ENCODE data around the gene ECHS1. TPM values are rescaled to one million over a fixed set of nuclear protein-coding genes. Genes with fewer than 3 reads are reported as not detected.

Gene ECHS1
- total and polyA plus RNA-seq, 9 donors, result 27.2 to 102 (median 68.9) TPM

GRCh38 chr10:133394064-133394663 is 21.0 kb upstream of the ECHS1 start, which contains the start of gene MTG1:
TSS of gene MTG1 (plus strand) at chr10:133394157. CDS start at chr10:133394221, 64 bp downstream.
- Histone ChIP-seq H3K27me3 (no peaks in the 10 kb centered on the region), H3K9me3 (no peaks in the 10 kb centered on the region), H3K36me3 (no peaks in the 10 kb centered on the region), H3K4me1 (ENCODE audit: insufficient read depth) (peaks cover 4% of the 10 kb centered on the region), H3K27ac (peak within 1 kb of the TSS in 1 of 2 donors; percentile 65), H3K4me3 (peak within 1 kb of the TSS; percentile 59)
- peak; percentile 93 to 98 (median 97) for DNase-seq
- TF ChIP-seq EP300 (IDR thresholded peaks at IDR 0.05) (no peak), POLR2A (IDR thresholded peaks at IDR 0.05) (peak; percentile 62)
- TF ChIP-seq, protein P1, sequence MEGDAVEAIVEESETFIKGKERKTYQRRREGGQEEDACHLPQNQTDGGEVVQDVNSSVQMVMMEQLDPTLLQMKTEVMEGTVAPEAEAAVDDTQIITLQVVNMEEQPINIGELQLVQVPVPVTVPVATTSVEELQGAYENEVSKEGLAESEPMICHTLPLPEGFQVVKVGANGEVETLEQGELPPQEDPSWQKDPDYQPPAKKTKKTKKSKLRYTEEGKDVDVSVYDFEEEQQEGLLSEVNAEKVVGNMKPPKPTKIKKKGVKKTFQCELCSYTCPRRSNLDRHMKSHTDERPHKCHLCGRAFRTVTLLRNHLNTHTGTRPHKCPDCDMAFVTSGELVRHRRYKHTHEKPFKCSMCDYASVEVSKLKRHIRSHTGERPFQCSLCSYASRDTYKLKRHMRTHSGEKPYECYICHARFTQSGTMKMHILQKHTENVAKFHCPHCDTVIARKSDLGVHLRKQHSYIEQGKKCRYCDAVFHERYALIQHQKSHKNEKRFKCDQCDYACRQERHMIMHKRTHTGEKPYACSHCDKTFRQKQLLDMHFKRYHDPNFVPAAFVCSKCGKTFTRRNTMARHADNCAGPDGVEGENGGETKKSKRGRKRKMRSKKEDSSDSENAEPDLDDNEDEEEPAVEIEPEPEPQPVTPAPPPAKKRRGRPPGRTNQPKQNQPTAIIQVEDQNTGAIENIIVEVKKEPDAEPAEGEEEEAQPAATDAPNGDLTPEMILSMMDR (IDR thresholded peaks at IDR 0.05), result peak in 2 of 3 donors; percentile 29 to 42
- 0% methylated on average over 43 to 69 of the region's 69 CpGs for WGBS, 3 donors
- intact Hi-C loops (cut with DNase I), result no loop called here

DNA sequence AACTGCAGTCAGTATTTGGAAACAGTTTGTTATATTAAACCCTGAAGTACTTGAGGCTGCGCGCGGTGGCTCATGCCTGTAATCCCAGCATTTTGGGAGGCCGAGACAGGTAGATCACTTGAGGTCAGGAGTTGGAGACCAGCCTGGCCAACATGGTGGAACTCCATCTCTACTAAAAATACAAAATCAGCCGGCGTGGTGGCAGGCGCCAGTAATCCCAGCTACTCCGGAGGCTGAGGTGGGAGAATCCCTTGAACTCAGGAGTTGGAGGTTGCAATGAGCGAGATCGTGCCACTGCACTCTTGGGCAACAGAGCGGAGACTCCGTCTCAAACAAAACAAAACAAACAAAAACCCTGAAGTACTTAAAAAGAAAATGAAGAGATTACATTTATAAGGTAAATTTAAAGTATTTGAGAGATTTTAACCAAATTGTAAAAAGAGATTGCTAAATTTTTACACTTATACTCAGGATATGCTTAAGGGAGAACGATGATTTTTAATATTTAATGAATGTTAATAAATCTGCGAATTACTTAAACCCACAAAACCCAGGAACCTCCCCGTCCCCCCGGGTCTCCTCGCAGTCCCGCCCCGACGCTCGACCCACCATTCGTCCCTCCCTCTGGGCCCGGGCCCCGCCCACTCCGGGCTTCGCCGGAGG is 20.4 kb upstream of the ECHS1 start:
- Histone ChIP-seq H3K27ac (peak overlapping the region in 1 of 2 donors; percentile 65), H3K27me3 (no peaks in the 10 kb centered on the region), H3K4me3 (peak overlapping the region; percentile 59), H3K4me1 (ENCODE audit: insufficient read depth) (peaks cover 4% of the 10 kb centered on the region), H3K9me3 (no peaks in the 10 kb centered on the region), H3K36me3 (no peaks in the 10 kb centered on the region)
- peak in 1 of 5 donors; percentile 36 for DNase-seq
- intact Hi-C loops (cut with DNase I), result no loop called here
- TF ChIP-seq POLR2A (IDR thresholded peaks at IDR 0.05) (no peak), EP300 (IDR thresholded peaks at IDR 0.05) (no peak)
- TF ChIP-seq, protein P1 (IDR thresholded peaks at IDR 0.05), result no peak
- WGBS, 3 donors, result 21 to 30% (median 24%) methylated on average over 27 of the region's 27 CpGs

DNA sequence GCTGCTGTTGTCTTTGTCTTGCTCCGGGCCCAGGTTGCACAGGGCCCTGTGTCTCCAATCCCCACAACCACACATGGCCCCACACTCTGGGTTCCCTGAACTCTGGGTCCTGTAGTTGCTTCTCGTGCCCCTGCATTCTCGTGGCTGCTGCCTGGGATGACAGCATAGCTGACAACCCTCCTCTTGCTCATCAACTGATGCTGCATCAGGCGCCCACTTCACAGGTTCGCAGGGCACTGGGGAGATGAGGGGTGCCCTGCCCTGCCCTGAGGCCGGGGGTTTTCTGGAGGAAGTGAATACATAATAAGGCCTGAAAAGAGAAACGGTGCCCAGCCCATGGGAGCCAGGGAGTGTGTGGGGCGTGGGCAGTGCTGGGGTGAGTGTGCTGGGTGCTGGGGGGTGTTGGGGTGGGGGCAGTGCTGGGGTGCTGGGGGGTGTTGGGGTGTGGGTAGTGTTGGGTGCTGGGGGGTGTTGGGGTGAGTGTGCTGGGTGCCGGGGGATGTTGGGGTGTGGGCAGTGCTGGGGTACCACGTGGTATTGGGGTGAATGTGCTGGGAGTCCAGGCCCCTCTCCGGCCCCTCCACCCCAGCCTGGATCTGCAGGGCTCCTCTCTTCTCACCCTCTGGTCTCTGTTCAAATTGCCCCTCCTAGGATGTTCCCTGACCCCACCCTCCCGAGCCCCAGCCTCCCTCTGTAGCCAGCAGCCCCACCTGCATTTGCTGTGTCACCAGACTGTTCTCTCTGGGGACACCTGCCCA is 18.8 kb upstream of the ECHS1 start:
- Histone ChIP-seq H3K27me3 (no peaks in the 10 kb centered on the region), H3K4me1 (ENCODE audit: insufficient read depth) (peaks cover 4% of the 10 kb centered on the region), H3K27ac (no peak overlapping the region), H3K36me3 (no peaks in the 10 kb centered on the region), H3K4me3 (no peak overlapping the region), H3K9me3 (no peaks in the 10 kb centered on the region)
- DNase-seq, result peak in 1 of 5 donors; percentile 19
- TF ChIP-seq EP300 (IDR thresholded peaks at IDR 0.05) (no peak), POLR2A (IDR thresholded peaks at IDR 0.05) (no peak)
- TF ChIP-seq, protein P1 (IDR thresholded peaks at IDR 0.05), result no peak
- WGBS, 3 donors, result 78 to 87% (median 84%) methylated on average over 11 to 12 of the region's 12 CpGs
- intact Hi-C loops (cut with DNase I), result no loop called here

DNA sequence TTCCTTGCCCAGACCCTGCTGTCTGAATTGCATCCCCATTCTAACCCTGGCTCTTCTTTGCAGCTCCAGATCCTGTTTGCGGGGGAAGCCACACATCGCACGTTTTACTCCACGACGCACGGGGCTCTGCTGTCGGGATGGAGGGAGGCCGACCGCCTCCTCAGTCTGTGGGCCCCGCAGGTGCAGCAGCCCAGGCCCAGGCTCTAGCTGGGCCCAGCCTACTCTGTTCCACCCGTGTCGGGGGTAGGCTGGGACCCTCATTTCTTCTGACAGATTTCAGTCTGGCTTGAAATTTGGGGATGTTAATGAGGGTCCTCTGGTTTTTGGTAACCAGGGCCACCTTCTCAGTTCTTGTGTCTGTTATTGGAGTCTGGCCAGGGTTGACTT is 18.1 kb upstream of the ECHS1 start:
- H3K4me3 ChIP-seq, result no peak overlapping the region
- WGBS, 3 donors, result 89 to 93% (median 90%) methylated on average over 12 of the region's 12 CpGs
- TF ChIP-seq EP300 (IDR thresholded peaks at IDR 0.05) (no peak), POLR2A (IDR thresholded peaks at IDR 0.05) (no peak)
- TF ChIP-seq, protein P1 (IDR thresholded peaks at IDR 0.05), result no peak
- no peak for DNase-seq
- H3K36me3 ChIP-seq, result no peaks in the 10 kb centered on the region
- H3K27ac ChIP-seq, result no peak overlapping the region
- intact Hi-C loops (cut with DNase I), result no loop called here
- H3K4me1 ChIP-seq (ENCODE audit: insufficient read depth), result peaks cover 4% of the 10 kb centered on the region
- no peaks in the 10 kb centered on the region for H3K27me3 ChIP-seq
- no peaks in the 10 kb centered on the region for H3K9me3 ChIP-seq
